Neural crest cell (in vitro differentiated cells): ENCODE results near the gene NPHP1. TPM values are rescaled to one million over a fixed set of nuclear protein-coding genes. Genes with fewer than 3 reads are reported as not detected.
"Not testable (repeated sequence)": the region's sequence is repeated elsewhere in the genome, so short reads cannot be mapped to it uniquely, and the experiment has no call there.

Experiments
- DNase-seq: peaks from one replicate; pipeline ENCODE4 v3.0.0; 2021; ENCODE audit warnings: low read depth, mixed read lengths, low spot score
- H3K27ac Mint-ChIP-seq: one replicate; pipeline ENCODE4 v1.8.0; 2021; ENCODE audit warnings: mild to moderate bottlenecking, mixed read lengths; ENCODE audit not compliant: unreplicated experiment
- H3K27me3 Mint-ChIP-seq: 2 replicates; pipeline ENCODE4 v1.8.0; 2021; ENCODE audit warnings: low read depth, mild to moderate bottlenecking, mixed read lengths
- H3K36me3 Mint-ChIP-seq: 2 replicates; pipeline ENCODE4 v1.8.0; 2021; ENCODE audit warnings: low read depth, mild to moderate bottlenecking, mixed read lengths
- H3K4me1 Mint-ChIP-seq: 2 replicates; pipeline ENCODE4 v1.8.0; 2021; ENCODE audit warnings: mixed read lengths
- H3K4me3 Mint-ChIP-seq: one replicate; pipeline ENCODE4 v1.8.0; 2021; ENCODE audit warnings: mild to moderate bottlenecking, mixed read lengths
- H3K9me3 Mint-ChIP-seq: 2 replicates; pipeline ENCODE4 v1.8.0; 2021; ENCODE audit warnings: mixed read lengths
- CTCF ChIP-seq: fragments of 200-600 bp; sonication (generic); conservative IDR thresholded peaks from 2 replicates; pipeline ENCODE4 v1.5.0; 2021; ENCODE audit warnings: antibody characterized with exemption, mild to moderate bottlenecking
- total RNA-seq: library from RNA; stranded (reverse); gene quantifications from 2 replicates; pipeline ENCODE4 v1.2.1, GENCODE V29; 2021

Gene NPHP1
- total RNA-seq, 1 donor from 2014 or later, result 7.3 TPM

- Mint-ChIP-seq H3K9me3 (no peaks in the 10 kb centered on the region), H3K27me3 (no peaks in the 10 kb centered on the region), H3K4me1 (no peaks in the 10 kb centered on the region), H3K27ac (no peak overlapping the region), H3K4me3 (no peak overlapping the region), H3K36me3 (no peaks in the 10 kb centered on the region)
- DNase-seq, result no peak
- TF ChIP-seq CTCF, result no peak
These were observed 105.2 kb downstream of the NPHP1 start for GRCh38 chr2:110099471-110100225.

GRCh38 chr2:110099038-110099425, 105.8 kb downstream of the NPHP1 start:
- no peak overlapping the region for H3K4me3 Mint-ChIP-seq
- H3K36me3 Mint-ChIP-seq, result no peaks in the 10 kb centered on the region
- H3K27me3 Mint-ChIP-seq, result no peaks in the 10 kb centered on the region
- no peak for DNase-seq
- no peak for TF ChIP-seq CTCF
- no peaks in the 10 kb centered on the region for H3K9me3 Mint-ChIP-seq
- H3K4me1 Mint-ChIP-seq, result no peaks in the 10 kb centered on the region
- H3K27ac Mint-ChIP-seq, result no peak overlapping the region

- H3K27ac Mint-ChIP-seq, result no peak overlapping the region
These were observed 107.2 kb downstream of the NPHP1 start for GRCh38 chr2:110097506-110098220.

GRCh38 chr2:110095994-110096633, 108.7 kb downstream of the NPHP1 start:
- Mint-ChIP-seq H3K9me3 (no peaks in the 10 kb centered on the region), H3K36me3 (no peaks in the 10 kb centered on the region), H3K27ac (no peak overlapping the region), H3K4me3 (no peak overlapping the region), H3K27me3 (no peaks in the 10 kb centered on the region), H3K4me1 (no peaks in the 10 kb centered on the region)
- DNase-seq, result no peak
- no peak for TF ChIP-seq CTCF

More at GRCh38 chr2:110097506-110098220, 107.2 kb downstream of the NPHP1 start:
- Mint-ChIP-seq H3K4me3 (no peak overlapping the region), H3K27me3 (no peaks in the 10 kb centered on the region), H3K4me1 (no peaks in the 10 kb centered on the region), H3K9me3 (no peaks in the 10 kb centered on the region), H3K36me3 (no peaks in the 10 kb centered on the region)
- no peak for DNase-seq
- no peak for TF ChIP-seq CTCF

- not testable (repeated sequence) for H3K36me3 Mint-ChIP-seq, DNase-seq, H3K27me3 Mint-ChIP-seq, H3K4me1 Mint-ChIP-seq, H3K9me3 Mint-ChIP-seq, H3K4me3 Mint-ChIP-seq, H3K27ac Mint-ChIP-seq
These were observed 109.8 kb downstream of the NPHP1 start for GRCh38 chr2:110094884-110095534.

GRCh38 chr2:110093924-110094323, 110.9 kb downstream of the NPHP1 start:
- H3K27ac Mint-ChIP-seq, H3K4me1 Mint-ChIP-seq, H3K27me3 Mint-ChIP-seq, DNase-seq, H3K4me3 Mint-ChIP-seq, H3K9me3 Mint-ChIP-seq, H3K36me3 Mint-ChIP-seq: not testable (repeated sequence)

GRCh38 chr2:110090164-110090563, 114.6 kb downstream of the NPHP1 start:
- not testable (repeated sequence) for DNase-seq, H3K4me1 Mint-ChIP-seq, H3K27me3 Mint-ChIP-seq, H3K36me3 Mint-ChIP-seq, H3K4me3 Mint-ChIP-seq, H3K9me3 Mint-ChIP-seq, H3K27ac Mint-ChIP-seq

- H3K36me3 Mint-ChIP-seq, DNase-seq, H3K9me3 Mint-ChIP-seq, H3K27ac Mint-ChIP-seq, H3K27me3 Mint-ChIP-seq, H3K4me1 Mint-ChIP-seq, H3K4me3 Mint-ChIP-seq: not testable (repeated sequence)
These were observed 121.1 kb downstream of the NPHP1 start for GRCh38 chr2:110083757-110084156.

GRCh38 chr2:110083162-110083561, 121.7 kb downstream of the NPHP1 start:
- not testable (repeated sequence) for H3K4me3 Mint-ChIP-seq, H3K27ac Mint-ChIP-seq, H3K4me1 Mint-ChIP-seq, H3K9me3 Mint-ChIP-seq, H3K36me3 Mint-ChIP-seq, DNase-seq, H3K27me3 Mint-ChIP-seq
